Gastrocnemius medialis (tissue), 4 donors: ENCODE results near the gene TRIM45. TPM values are rescaled to one million over a fixed set of nuclear protein-coding genes. Genes with fewer than 3 reads are reported as not detected.

Experiments
- ATAC-seq, 2 donors: fragments of 150-250 bp; one replicate each; pipeline ENCODE4 v1.9.1; 2016
- DNase-seq, 2 donors: peaks; one replicate each; pipeline ENCODE4 v3.0.0-alpha.2; 2019
- H3K27ac ChIP-seq, 4 donors: fragments of 200-600 bp; sonication (generic); 1 replicate in 1 of 4; 2 replicates in 3 of 4; pipeline ENCODE4 v1.5.1; 2016 to 2018; ENCODE audit warnings: mild to moderate bottlenecking in 2 of 4, moderate library complexity in 1 of 4
- H3K27me3 ChIP-seq, 3 donors: fragments of 200-600 bp; sonication (generic) in 2 of 3; 1 replicate in 1 of 3; 2 replicates in 2 of 3; pipeline versions ENCODE4 v1.5.1 to v1.6.0; 2016 to 2019; ENCODE audit warnings: mild to moderate bottlenecking in 1 of 3, moderate library complexity in 1 of 3
- H3K36me3 ChIP-seq, 2 donors: fragments of 200-600 bp; sonication (generic) in 1 of 2; one replicate each; pipeline ENCODE4 v1.5.1; 2017 to 2018
- H3K4me1 ChIP-seq, 2 donors: fragments of 200-600 bp; sonication (generic) in 1 of 2; one replicate each; pipeline ENCODE4 v1.5.1; 2016 to 2017; ENCODE audit warnings: mild to moderate bottlenecking in 2 of 2
- H3K4me3 ChIP-seq, 4 donors: fragments of 200-600 bp; sonication (generic) in 3 of 4; 1 replicate in 1 of 4; 2 replicates in 3 of 4; pipeline ENCODE4 v1.5.1; 2016 to 2019; ENCODE audit warnings: mild to moderate bottlenecking in 2 of 4
- H3K9me3 ChIP-seq, 3 donors: fragments of 200-600 bp; sonication (generic) in 2 of 3; 1 replicate in 1 of 3; 2 replicates in 2 of 3; pipeline ENCODE4 v1.5.1; 2016 to 2019
- CTCF ChIP-seq, 5 experiments: fragments of 450-650 bp in 3 of 5; fragments of 200-600 bp in 2 of 5; sonication (generic) in 2 of 5; IDR thresholded peaks in 4 of 5; conservative IDR thresholded peaks in 1 of 5; 1 replicate in 4 of 5; 2 replicates in 1 of 5; pipeline ENCODE4 v1.5.1; 2016 to 2019; ENCODE audit warnings: antibody characterized with exemption in 5 of 5, mild to moderate bottlenecking in 3 of 5, moderate library complexity in 3 of 5
- POLR2A ChIP-seq, 2 donors: fragments of 450-650 bp; IDR thresholded peaks; one replicate each; pipeline ENCODE4 v1.6.1; 2017; ENCODE audit warnings: antibody characterized with exemption in 2 of 2, mild to moderate bottlenecking in 2 of 2, moderate library complexity in 2 of 2
- in situ Hi-C, 4 donors: fragments of 200-750 bp; cut with MboI; loops; one replicate each; pipeline versions ENCODE4 v1.15.0 to v1.8.0; 2017; ENCODE audit warnings: low sequenced_read_pairs in 4 of 4
- intact Hi-C: fragments of 100-400 bp; cut with DNase I; formaldehyde crosslinking; loops from one replicate; pipeline ENCODE4 v1.15.1; 2023; ENCODE audit warnings: low total_unique reads
- total RNA-seq, 4 donors: library from RNA; depleted of rRNA; stranded (reverse); fragments of >200 nt; gene quantifications; one replicate each; pipeline versions ENCODE4 v1.1.0 to v1.2.3, GENCODE V29; 2016

Gene TRIM45
- total RNA-seq, 4 donors from 2014 or later, result 2.4 to 9.4 (median 5.2) TPM

- TF ChIP-seq CTCF (IDR thresholded peaks at IDR 0.05 in 4 of 5, conservative IDR thresholded peaks at IDR 0.05 in 1 of 5) (no peak), POLR2A (IDR thresholded peaks at IDR 0.05) (no peak)
- ATAC-seq, result peak; percentile 14 to 45
- H3K4me3 ChIP-seq, result peak overlapping the region in 1 of 4 donors; percentile 8
- H3K27ac ChIP-seq, result peak overlapping the region; percentile 93 to 96 (median 94)
- intact Hi-C loops (loop anchor here (10.0 kb wide), 2 partner anchors 512 to 592 kb away; partner anchors contain the start of gene TENT5C), in situ Hi-C loops (no loop called here)
- DNase-seq, result peak in 1 of 2 donors; percentile 26
- no peaks in the 10 kb centered on the region for H3K9me3 ChIP-seq
- H3K4me1 ChIP-seq, result peaks cover 21 to 42% of the 10 kb centered on the region in 2 donors
- no peaks in the 10 kb centered on the region for H3K27me3 ChIP-seq
- no peaks in the 10 kb centered on the region for H3K36me3 ChIP-seq
These were observed 29.0 kb downstream of the TRIM45 start for GRCh38 chr1:117092594-117092993.

GRCh38 chr1:117089996-117090395 is 31.6 kb downstream of the TRIM45 start:
- Histone ChIP-seq H3K4me3 (no peak overlapping the region), H3K27me3 (no peaks in the 10 kb centered on the region), H3K9me3 (no peaks in the 10 kb centered on the region), H3K27ac (no peak overlapping the region), H3K36me3 (peaks cover 0 to 3% of the 10 kb centered on the region in 2 donors), H3K4me1 (peaks cover 21 to 32% of the 10 kb centered on the region in 2 donors)
- TF ChIP-seq POLR2A (IDR thresholded peaks at IDR 0.05) (no peak), CTCF (IDR thresholded peaks at IDR 0.05 in 4 of 5, conservative IDR thresholded peaks at IDR 0.05 in 1 of 5) (no peak)
- no peak for ATAC-seq
- DNase-seq, result no peak
- in situ Hi-C loops (no loop called here), intact Hi-C loops (loop anchor here (10.0 kb wide), 2 partner anchors 515 to 595 kb away; partner anchors contain the start of gene TENT5C)

- H3K9me3 ChIP-seq, result no peaks in the 10 kb centered on the region
- H3K4me1 ChIP-seq, result peaks cover 3 to 11% of the 10 kb centered on the region in 2 donors
- no peak for TF ChIP-seq CTCF (IDR thresholded peaks at IDR 0.05 in 4 of 5, conservative IDR thresholded peaks at IDR 0.05 in 1 of 5)
- no peak for TF ChIP-seq POLR2A (IDR thresholded peaks at IDR 0.05)
- no peak for ATAC-seq
- intact Hi-C loops (no loop called here), in situ Hi-C loops (no loop called here)
- H3K36me3 ChIP-seq, result peaks cover 0 to 3% of the 10 kb centered on the region in 2 donors
- no peaks in the 10 kb centered on the region for H3K27me3 ChIP-seq
- DNase-seq, result no peak
- no peak overlapping the region for H3K27ac ChIP-seq
- no peak overlapping the region for H3K4me3 ChIP-seq
These were observed 33.9 kb downstream of the TRIM45 start for GRCh38 chr1:117087686-117088085.

GRCh38 chr1:117084231-117084630 is 37.3 kb downstream of the TRIM45 start:
- in situ Hi-C loops (no loop called here), intact Hi-C loops (no loop called here)
- Histone ChIP-seq H3K27me3 (no peaks in the 10 kb centered on the region), H3K4me3 (no peak overlapping the region), H3K27ac (no peak overlapping the region), H3K4me1 (no peaks in the 10 kb centered on the region), H3K36me3 (peaks cover 0 to 20% of the 10 kb centered on the region in 2 donors), H3K9me3 (no peaks in the 10 kb centered on the region)
- ATAC-seq, result no peak
- TF ChIP-seq POLR2A (IDR thresholded peaks at IDR 0.05) (no peak), CTCF (IDR thresholded peaks at IDR 0.05 in 4 of 5, conservative IDR thresholded peaks at IDR 0.05 in 1 of 5) (no peak)
- DNase-seq, result no peak

GRCh38 chr1:117079737-117080136 is 41.8 kb downstream of the TRIM45 start:
- no peak for ATAC-seq
- TF ChIP-seq CTCF (IDR thresholded peaks at IDR 0.05 in 4 of 5, conservative IDR thresholded peaks at IDR 0.05 in 1 of 5) (no peak), POLR2A (IDR thresholded peaks at IDR 0.05) (no peak)
- intact Hi-C loops (no loop called here), in situ Hi-C loops (loop anchor here in 2 of 4 donors (5.0 kb wide), 1 partner anchor 48 kb away; no protein-coding TSS in a partner anchor)
- no peak overlapping the region for H3K4me3 ChIP-seq
- no peak overlapping the region for H3K27ac ChIP-seq
- no peaks in the 10 kb centered on the region for H3K9me3 ChIP-seq
- DNase-seq, result no peak
- H3K4me1 ChIP-seq, result no peaks in the 10 kb centered on the region
- no peaks in the 10 kb centered on the region for H3K27me3 ChIP-seq
- peaks cover 0 to 49% of the 10 kb centered on the region in 2 donors for H3K36me3 ChIP-seq
